ENCODE data around the gene ALOX12B. TPM values are rescaled to one million over a fixed set of nuclear protein-coding genes. Genes with fewer than 3 reads are reported as not detected.

ALOX12B gene
- polyA plus RNA-seq, 2 of the 4 experiments (the other 2 are of a cell fraction), result 0.63 to 1.0 TPM

GRCh38 chr17:8080208-8080798 is 7.2 kb downstream of the ALOX12B start:
- peak overlapping the region; percentile 85 for H3K4me2 ChIP-seq
- WGBS (ENCODE audit: missing lambda C conversion rate), result 47% methylated on average over 22 of the region's 25 CpGs
- H3K4me1 ChIP-seq, result peaks cover 10% of the 10 kb centered on the region
- FAIRE-seq, result no peak
- H3K4me3 ChIP-seq, result peak overlapping the region; percentile 58
- no peak for DNase-seq (ENCODE audit: low read depth in 1 of 2, low spot score in 1 of 2)
- ChIA-PET CTCF (interaction anchor here (0.7 to 27.4 kb wide), 15 partner anchors 8 to 364 kb away, joined by 3 to 1490 read pairs (median 3); partner anchors contain the start of genes ALOX12B and ALOXE3), POLR2A (interaction anchor here (1.3 kb wide), 2 partner anchors 39 to 93 kb away, joined by 7 to 8 read pairs; no protein-coding TSS in a partner anchor)
- no peak for TF ChIP-seq RFX5 (IDR thresholded peaks at IDR 0.05)
- no peak for TF ChIP-seq ZC3H11A (IDR thresholded peaks at IDR 0.05)
- TF ChIP-seq, protein P1, sequence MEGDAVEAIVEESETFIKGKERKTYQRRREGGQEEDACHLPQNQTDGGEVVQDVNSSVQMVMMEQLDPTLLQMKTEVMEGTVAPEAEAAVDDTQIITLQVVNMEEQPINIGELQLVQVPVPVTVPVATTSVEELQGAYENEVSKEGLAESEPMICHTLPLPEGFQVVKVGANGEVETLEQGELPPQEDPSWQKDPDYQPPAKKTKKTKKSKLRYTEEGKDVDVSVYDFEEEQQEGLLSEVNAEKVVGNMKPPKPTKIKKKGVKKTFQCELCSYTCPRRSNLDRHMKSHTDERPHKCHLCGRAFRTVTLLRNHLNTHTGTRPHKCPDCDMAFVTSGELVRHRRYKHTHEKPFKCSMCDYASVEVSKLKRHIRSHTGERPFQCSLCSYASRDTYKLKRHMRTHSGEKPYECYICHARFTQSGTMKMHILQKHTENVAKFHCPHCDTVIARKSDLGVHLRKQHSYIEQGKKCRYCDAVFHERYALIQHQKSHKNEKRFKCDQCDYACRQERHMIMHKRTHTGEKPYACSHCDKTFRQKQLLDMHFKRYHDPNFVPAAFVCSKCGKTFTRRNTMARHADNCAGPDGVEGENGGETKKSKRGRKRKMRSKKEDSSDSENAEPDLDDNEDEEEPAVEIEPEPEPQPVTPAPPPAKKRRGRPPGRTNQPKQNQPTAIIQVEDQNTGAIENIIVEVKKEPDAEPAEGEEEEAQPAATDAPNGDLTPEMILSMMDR (IDR thresholded peaks at IDR 0.05), result no peak
- TF ChIP-seq RARB (CRISPR knock-in tag; IDR thresholded peaks at IDR 0.05), result no peak
- TF ChIP-seq NFE2L2 (conservative IDR thresholded peaks at IDR 0.05; ENCODE audit: low read length), result 0 out of 2 replicates have a peak, but pooled peaks have one; percentile 0
- TF ChIP-seq KDM1A (IDR thresholded peaks at IDR 0.05; ENCODE audit: low read depth), result no peak
- no peaks in the 10 kb centered on the region for H3K9me3 ChIP-seq
- H3K27ac ChIP-seq, result peak overlapping the region; percentile 70 to 89; a peak in 5 of 6 replicates
- peak; percentile 16 to 22 for ATAC-seq

DNA sequence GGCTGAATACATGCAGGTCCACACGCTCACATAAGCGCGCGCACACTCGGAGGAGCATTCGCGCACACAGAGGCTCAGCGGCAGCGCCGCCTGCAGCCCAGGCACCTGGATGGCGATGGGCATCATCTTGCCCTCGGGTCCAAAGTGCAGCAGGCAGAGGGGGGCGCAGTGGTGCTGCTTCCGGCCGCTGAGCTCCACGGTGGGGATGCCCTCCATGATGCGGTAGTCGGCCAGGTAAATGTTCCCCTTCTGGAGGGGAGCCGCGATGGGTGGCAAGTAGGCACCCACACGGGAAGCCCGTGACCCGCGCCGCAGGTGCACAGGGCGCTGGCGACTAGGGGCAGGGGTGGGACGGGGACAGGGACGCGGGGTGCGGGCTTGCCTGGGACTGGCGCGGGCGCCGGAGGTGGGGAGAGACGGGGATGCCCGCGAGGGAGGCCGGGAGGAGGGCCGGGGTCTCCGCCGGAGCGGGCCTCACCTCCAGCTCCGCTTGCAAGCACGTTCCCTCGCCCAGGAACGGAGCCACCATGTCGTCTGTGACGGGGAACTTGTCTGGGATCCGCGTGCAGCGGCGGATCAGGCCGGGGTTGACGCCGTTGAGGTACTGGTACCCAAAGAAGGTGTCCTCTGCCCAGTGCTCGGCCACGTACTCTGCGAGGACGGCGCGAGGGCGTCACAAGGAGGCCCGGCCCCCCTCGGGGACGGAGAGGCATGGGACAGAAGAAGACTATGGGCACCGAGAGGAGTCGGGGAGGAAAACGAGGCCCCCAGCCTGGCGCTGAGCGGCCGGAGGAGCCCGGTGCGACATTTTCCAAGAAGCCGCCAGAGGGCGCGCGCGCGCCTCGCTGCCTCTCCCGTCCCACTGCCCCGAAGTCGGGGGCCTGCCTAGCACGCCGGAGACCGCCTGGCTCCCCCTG is 8.0 kb downstream of the ALOX12B start:
- peak overlapping the region; percentile 58 for H3K4me3 ChIP-seq
- DNase-seq (ENCODE audit: low read depth in 1 of 2, low spot score in 1 of 2) (peak; percentile 90 to 93), FAIRE-seq (peak; percentile 67), ATAC-seq (peak; percentile 87 to 92)
- 2% methylated on average over 54 of the region's 87 CpGs for WGBS (ENCODE audit: missing lambda C conversion rate)
- peak overlapping the region; percentile 85 for H3K4me2 ChIP-seq
- ChIA-PET POLR2A (interaction anchor here (0.6 to 1.3 kb wide), 7 partner anchors 10 to 222 kb away, joined by 3 to 11 read pairs (median 4); partner anchors contain the start of gene NAA38), CTCF (interaction anchor here (0.6 to 27.4 kb wide), 36 partner anchors 9 to 246 kb away, joined by 3 to 1490 read pairs (median 3); partner anchors contain the start of genes ALOX12B, ALOXE3, HES7 and RNF227)
- H3K4me1 ChIP-seq, result peaks cover 10% of the 10 kb centered on the region
- no peaks in the 10 kb centered on the region for H3K9me3 ChIP-seq
- H3K27ac ChIP-seq, result peak overlapping the region; percentile 70 to 89
- no peak for TF ChIP-seq POLR2AphosphoS2 (conservative IDR thresholded peaks at IDR 0.05; ENCODE audit: low read length)
- TF ChIP-seq SMC3 (IDR thresholded peaks at IDR 0.05), result peak; percentile 66
- TF ChIP-seq, protein P2, sequence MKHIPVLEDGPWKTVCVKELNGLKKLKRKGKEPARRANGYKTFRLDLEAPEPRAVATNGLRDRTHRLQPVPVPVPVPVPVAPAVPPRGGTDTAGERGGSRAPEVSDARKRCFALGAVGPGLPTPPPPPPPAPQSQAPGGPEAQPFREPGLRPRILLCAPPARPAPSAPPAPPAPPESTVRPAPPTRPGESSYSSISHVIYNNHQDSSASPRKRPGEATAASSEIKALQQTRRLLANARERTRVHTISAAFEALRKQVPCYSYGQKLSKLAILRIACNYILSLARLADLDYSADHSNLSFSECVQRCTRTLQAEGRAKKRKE (CRISPR knock-in tag; IDR thresholded peaks at IDR 0.05; ENCODE audit: low read depth), result no peak
- TF ChIP-seq, protein P3, sequence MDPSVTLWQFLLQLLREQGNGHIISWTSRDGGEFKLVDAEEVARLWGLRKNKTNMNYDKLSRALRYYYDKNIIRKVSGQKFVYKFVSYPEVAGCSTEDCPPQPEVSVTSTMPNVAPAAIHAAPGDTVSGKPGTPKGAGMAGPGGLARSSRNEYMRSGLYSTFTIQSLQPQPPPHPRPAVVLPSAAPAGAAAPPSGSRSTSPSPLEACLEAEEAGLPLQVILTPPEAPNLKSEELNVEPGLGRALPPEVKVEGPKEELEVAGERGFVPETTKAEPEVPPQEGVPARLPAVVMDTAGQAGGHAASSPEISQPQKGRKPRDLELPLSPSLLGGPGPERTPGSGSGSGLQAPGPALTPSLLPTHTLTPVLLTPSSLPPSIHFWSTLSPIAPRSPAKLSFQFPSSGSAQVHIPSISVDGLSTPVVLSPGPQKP (IDR thresholded peaks at IDR 0.05; ENCODE audit: low read depth, low read length), result no peak
- TF ChIP-seq HDAC2 (IDR thresholded peaks at IDR 0.05), result no peak
- TF ChIP-seq, protein P4, sequence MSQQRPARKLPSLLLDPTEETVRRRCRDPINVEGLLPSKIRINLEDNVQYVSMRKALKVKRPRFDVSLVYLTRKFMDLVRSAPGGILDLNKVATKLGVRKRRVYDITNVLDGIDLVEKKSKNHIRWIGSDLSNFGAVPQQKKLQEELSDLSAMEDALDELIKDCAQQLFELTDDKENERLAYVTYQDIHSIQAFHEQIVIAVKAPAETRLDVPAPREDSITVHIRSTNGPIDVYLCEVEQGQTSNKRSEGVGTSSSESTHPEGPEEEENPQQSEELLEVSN (IDR thresholded peaks at IDR 0.05; ENCODE audit: borderline replicate concordance, low read depth), result peak; percentile 68
- 0 out of 2 replicates have a peak, but pooled peaks have one; percentile 39 for TF ChIP-seq MAZ (IDR thresholded peaks at IDR 0.05; ENCODE audit: borderline replicate concordance, low read depth, low read length)
- TF ChIP-seq RFX5 (IDR thresholded peaks at IDR 0.05), result no peak
- no peak for TF ChIP-seq MAFK (IDR thresholded peaks at IDR 0.05; ENCODE audit: partially characterized antibody)
- TF ChIP-seq FOXS1 (CRISPR knock-in tag; IDR thresholded peaks at IDR 0.05), result peak; percentile 45; the same call in 1 of the 2 replicates
- peak; percentile 54 for TF ChIP-seq POLR2A (IDR thresholded peaks at IDR 0.05; ENCODE audit: low read length)
- TF ChIP-seq, protein P5, sequence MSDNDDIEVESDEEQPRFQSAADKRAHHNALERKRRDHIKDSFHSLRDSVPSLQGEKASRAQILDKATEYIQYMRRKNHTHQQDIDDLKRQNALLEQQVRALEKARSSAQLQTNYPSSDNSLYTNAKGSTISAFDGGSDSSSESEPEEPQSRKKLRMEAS (IDR thresholded peaks at IDR 0.05), result peak; percentile 80
- no peak; the same call in 1 of the 2 replicates for TF ChIP-seq RNF2 (IDR thresholded peaks at IDR 0.05; ENCODE audit: borderline replicate concordance, low read depth)
- TF ChIP-seq CHD4 (IDR thresholded peaks at IDR 0.05; ENCODE audit: borderline replicate concordance), result no peak
- no peak for TF ChIP-seq SREBF2 (IDR thresholded peaks at IDR 0.05)
- peak; percentile 31; the same call in 1 of the 2 replicates for TF ChIP-seq ZNF302 (CRISPR knock-in tag; IDR thresholded peaks at IDR 0.05)
- no peak for TF ChIP-seq BHLHE40 (IDR thresholded peaks at IDR 0.05; ENCODE audit: low read depth, low read length)
- peak in 1 of 2 experiments; percentile 74; a peak in 2 of 5 replicates for TF ChIP-seq JUN (IDR thresholded peaks at IDR 0.05)
- TF ChIP-seq CEBPB (IDR thresholded peaks at IDR 0.05), result no peak
- TF ChIP-seq, protein P6, sequence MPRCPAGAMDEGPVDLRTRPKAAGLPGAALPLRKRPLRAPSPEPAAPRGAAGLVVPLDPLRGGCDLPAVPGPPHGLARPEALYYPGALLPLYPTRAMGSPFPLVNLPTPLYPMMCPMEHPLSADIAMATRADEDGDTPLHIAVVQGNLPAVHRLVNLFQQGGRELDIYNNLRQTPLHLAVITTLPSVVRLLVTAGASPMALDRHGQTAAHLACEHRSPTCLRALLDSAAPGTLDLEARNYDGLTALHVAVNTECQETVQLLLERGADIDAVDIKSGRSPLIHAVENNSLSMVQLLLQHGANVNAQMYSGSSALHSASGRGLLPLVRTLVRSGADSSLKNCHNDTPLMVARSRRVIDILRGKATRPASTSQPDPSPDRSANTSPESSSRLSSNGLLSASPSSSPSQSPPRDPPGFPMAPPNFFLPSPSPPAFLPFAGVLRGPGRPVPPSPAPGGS (IDR thresholded peaks at IDR 0.05), result 0 out of 3 replicates have a peak, but pooled peaks have one; percentile 49
- no peak for TF ChIP-seq CBX8 (IDR thresholded peaks at IDR 0.05)
- TF ChIP-seq FOSL2 (IDR thresholded peaks at IDR 0.05), result no peak
- no peak for TF ChIP-seq FOSL2 (CRISPR knock-in tag; IDR thresholded peaks at IDR 0.05)
- TF ChIP-seq CHD2 (IDR thresholded peaks at IDR 0.05; ENCODE audit: low read length, partially characterized antibody), result no peak
- 0 out of 2 replicates have a peak, but pooled peaks have one; percentile 1 for TF ChIP-seq NFE2L2 (conservative IDR thresholded peaks at IDR 0.05; ENCODE audit: low read length)
